ENCODE measurements around the gene EYS. TPM values are rescaled to one million over a fixed set of nuclear protein-coding genes. Genes with fewer than 3 reads are reported as not detected.

EYS gene
- total RNA-seq, 1 experiment from 2014 or later: not detected

DNA sequence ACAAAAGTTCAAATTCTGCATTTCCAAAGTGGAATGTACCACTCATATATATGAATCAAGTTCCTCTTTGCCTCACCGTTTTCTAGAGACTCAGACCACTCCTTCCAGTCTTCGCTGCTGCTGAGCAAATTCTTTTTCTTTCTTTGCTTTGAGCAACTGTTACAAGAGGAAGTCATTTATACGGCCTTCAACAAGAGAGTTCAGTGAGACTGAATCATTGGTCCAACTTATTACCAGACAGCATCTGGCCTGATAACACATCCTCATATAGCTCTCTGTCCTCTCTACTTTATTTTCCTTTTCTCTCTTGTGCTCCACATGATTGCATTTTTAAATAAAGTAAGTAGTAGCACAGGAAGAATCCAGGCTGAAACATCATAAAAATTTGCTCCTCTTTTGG, 1418.7 kb downstream of the EYS start:
- ChIA-PET RAD21 (ENCODE audit: low non-redundant PET in 1 of 2, low total read pairs in 2 of 2, uncharacterized antibody in 2 of 2, unreplicated experiment in 2 of 2) (no interaction called here), POLR2A (no interaction called here), CTCF (no interaction called here)
- no peak overlapping the region for H3K27ac ChIP-seq (ENCODE audit: low read depth, low read length)
- intact Hi-C loops (cut with micrococcal nuclease): no loop called here
- no peaks in the 10 kb centered on the region for H3K79me2 ChIP-seq (ENCODE audit: insufficient read depth, low read length)
- no peaks in the 10 kb centered on the region for H3K27me3 ChIP-seq (ENCODE audit: insufficient read depth, low read length)
- ATAC-seq (no peak), DNase-seq (ENCODE audit: low read depth, low spot score) (no peak)
- H3K4me3 ChIP-seq (replicated peaks in 1 of 2; ENCODE audit: low read depth in 1 of 2, low read length in 2 of 2): no peak overlapping the region
- no peaks in the 10 kb centered on the region for H4K20me1 ChIP-seq (ENCODE audit: insufficient read depth)
- TF ChIP-seq CTCF (IDR thresholded peaks at IDR 0.05 in 2 of 3, conservative IDR thresholded peaks at IDR 0.05 in 1 of 3; ENCODE audit: borderline replicate concordance in 1 of 3, insufficient read depth in 1 of 3, low read depth in 2 of 3, low read length in 2 of 3) (no peak), FOSL1 (IDR thresholded peaks at IDR 0.05; ENCODE audit: low read depth) (no peak), ZFX (IDR thresholded peaks at IDR 0.05) (no peak), RAD21 (IDR thresholded peaks at IDR 0.05; ENCODE audit: low read depth) (no peak), SIN3A (IDR thresholded peaks at IDR 0.05; ENCODE audit: low read depth) (no peak), EGR1 (IDR thresholded peaks at IDR 0.05; ENCODE audit: low read depth) (no peak)
- BruUV-seq (replicated peaks): no TSS peak
- H3K9me3 ChIP-seq (ENCODE audit: control insufficient read depth in 1 of 2, insufficient read depth in 1 of 2, low read depth in 1 of 2, low read length in 2 of 2): peaks cover 0 to 5% of the 10 kb centered on the region in 2 experiments; a peak in 1 of 4 replicates
- H3K9me2 ChIP-seq (ENCODE audit: insufficient read depth): no peaks in the 10 kb centered on the region
- no peak overlapping the region for H3K9ac ChIP-seq (ENCODE audit: low read length)
- no peaks in the 10 kb centered on the region for H3K36me3 ChIP-seq (ENCODE audit: control insufficient read depth in 1 of 2, insufficient read depth in 2 of 2, low read length in 2 of 2)
- H2AFZ ChIP-seq (ENCODE audit: low read depth, low read length, poor library complexity, severe bottlenecking): no peak overlapping the region
- H3K4me2 ChIP-seq (ENCODE audit: low read length): no peak overlapping the region
- no peaks in the 10 kb centered on the region for H3K4me1 ChIP-seq (ENCODE audit: control insufficient read depth in 1 of 2, insufficient read depth in 2 of 2, low read length in 2 of 2)

DNA sequence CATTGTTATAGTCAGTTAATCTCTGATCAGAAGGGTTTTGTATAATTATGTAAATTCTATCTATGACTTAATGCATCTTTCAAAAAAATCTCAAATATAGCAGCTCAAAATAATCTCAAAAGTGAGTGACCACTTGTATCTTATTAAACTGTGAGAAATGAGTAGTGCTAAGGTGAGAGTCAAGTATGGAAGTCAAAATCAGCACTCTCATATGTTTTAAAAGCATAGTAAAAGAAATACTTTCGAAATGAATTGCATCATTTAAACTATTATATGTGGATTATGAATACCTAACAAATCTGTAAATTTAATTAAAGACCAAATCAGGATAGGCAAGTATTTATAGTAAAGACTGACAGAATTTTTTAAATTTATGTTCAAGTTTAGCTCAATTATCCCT, 1425.9 kb downstream of the EYS start:
- H3K79me2 ChIP-seq (ENCODE audit: insufficient read depth, low read length): no peaks in the 10 kb centered on the region
- no peaks in the 10 kb centered on the region for H3K27me3 ChIP-seq (ENCODE audit: insufficient read depth, low read length)
- H3K4me1 ChIP-seq (ENCODE audit: control insufficient read depth in 1 of 2, insufficient read depth in 2 of 2, low read length in 2 of 2): no peaks in the 10 kb centered on the region
- no peak overlapping the region for H3K9ac ChIP-seq (ENCODE audit: low read length)
- no peaks in the 10 kb centered on the region for H3K9me2 ChIP-seq (ENCODE audit: insufficient read depth)
- TF ChIP-seq SP1 (IDR thresholded peaks at IDR 0.05; ENCODE audit: low read depth): no peak
- TF ChIP-seq, protein P1, sequence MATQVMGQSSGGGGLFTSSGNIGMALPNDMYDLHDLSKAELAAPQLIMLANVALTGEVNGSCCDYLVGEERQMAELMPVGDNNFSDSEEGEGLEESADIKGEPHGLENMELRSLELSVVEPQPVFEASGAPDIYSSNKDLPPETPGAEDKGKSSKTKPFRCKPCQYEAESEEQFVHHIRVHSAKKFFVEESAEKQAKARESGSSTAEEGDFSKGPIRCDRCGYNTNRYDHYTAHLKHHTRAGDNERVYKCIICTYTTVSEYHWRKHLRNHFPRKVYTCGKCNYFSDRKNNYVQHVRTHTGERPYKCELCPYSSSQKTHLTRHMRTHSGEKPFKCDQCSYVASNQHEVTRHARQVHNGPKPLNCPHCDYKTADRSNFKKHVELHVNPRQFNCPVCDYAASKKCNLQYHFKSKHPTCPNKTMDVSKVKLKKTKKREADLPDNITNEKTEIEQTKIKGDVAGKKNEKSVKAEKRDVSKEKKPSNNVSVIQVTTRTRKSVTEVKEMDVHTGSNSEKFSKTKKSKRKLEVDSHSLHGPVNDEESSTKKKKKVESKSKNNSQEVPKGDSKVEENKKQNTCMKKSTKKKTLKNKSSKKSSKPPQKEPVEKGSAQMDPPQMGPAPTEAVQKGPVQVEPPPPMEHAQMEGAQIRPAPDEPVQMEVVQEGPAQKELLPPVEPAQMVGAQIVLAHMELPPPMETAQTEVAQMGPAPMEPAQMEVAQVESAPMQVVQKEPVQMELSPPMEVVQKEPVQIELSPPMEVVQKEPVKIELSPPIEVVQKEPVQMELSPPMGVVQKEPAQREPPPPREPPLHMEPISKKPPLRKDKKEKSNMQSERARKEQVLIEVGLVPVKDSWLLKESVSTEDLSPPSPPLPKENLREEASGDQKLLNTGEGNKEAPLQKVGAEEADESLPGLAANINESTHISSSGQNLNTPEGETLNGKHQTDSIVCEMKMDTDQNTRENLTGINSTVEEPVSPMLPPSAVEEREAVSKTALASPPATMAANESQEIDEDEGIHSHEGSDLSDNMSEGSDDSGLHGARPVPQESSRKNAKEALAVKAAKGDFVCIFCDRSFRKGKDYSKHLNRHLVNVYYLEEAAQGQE (IDR thresholded peaks at IDR 0.05; ENCODE audit: low read depth): no peak
- TF ChIP-seq FOSL1 (IDR thresholded peaks at IDR 0.05; ENCODE audit: low read depth): no peak
- no peak for TF ChIP-seq EZH2 (IDR thresholded peaks at IDR 0.05)
- no peak for TF ChIP-seq CEBPB (IDR thresholded peaks at IDR 0.05; ENCODE audit: low read depth)
- ATAC-seq (no peak), DNase-seq (ENCODE audit: low read depth, low spot score) (no peak)
- no peak overlapping the region for H3K4me2 ChIP-seq (ENCODE audit: low read length)
- intact Hi-C loops (cut with micrococcal nuclease): no loop called here
- no TSS peak for BruUV-seq (replicated peaks)
- ChIA-PET CTCF (no interaction called here), RAD21 (ENCODE audit: low non-redundant PET in 1 of 2, low total read pairs in 2 of 2, uncharacterized antibody in 2 of 2, unreplicated experiment in 2 of 2) (no interaction called here), POLR2A (no interaction called here)
- H3K36me3 ChIP-seq (ENCODE audit: control insufficient read depth in 1 of 2, insufficient read depth in 2 of 2, low read length in 2 of 2): no peaks in the 10 kb centered on the region
- no peak overlapping the region for H3K27ac ChIP-seq (ENCODE audit: low read depth, low read length)
- no peak overlapping the region for H2AFZ ChIP-seq (ENCODE audit: low read depth, low read length, poor library complexity, severe bottlenecking)
- no peak overlapping the region for H3K4me3 ChIP-seq (replicated peaks in 1 of 2; ENCODE audit: low read depth in 1 of 2, low read length in 2 of 2)
- peaks cover 0 to 4% of the 10 kb centered on the region in 2 experiments; a peak in 1 of 4 replicates for H3K9me3 ChIP-seq (ENCODE audit: control insufficient read depth in 1 of 2, insufficient read depth in 1 of 2, low read depth in 1 of 2, low read length in 2 of 2)
- H4K20me1 ChIP-seq (ENCODE audit: insufficient read depth): no peaks in the 10 kb centered on the region
